MM.1S (cell line): ENCODE results near the gene OXER1.

Experiments
- CTCF ChIP-seq: fragments of 300-600 bp; sonication (generic); IDR thresholded peaks from 2 replicates; pipeline ENCODE4 v1.5.1; 2016; ENCODE audit warnings: antibody characterized with exemption, low read length, mixed read lengths
- EZH2 ChIP-seq: fragments of 300-600 bp; sonication (generic); optimal IDR thresholded peaks from 2 replicates; pipeline ENCODE3; 2017; ENCODE audit warnings: low read depth, mild to moderate bottlenecking, antibody characterized with exemption, low read length, mixed read lengths
- EZH2phosphoT487 ChIP-seq: fragments of 300-600 bp; sonication (generic); IDR thresholded peaks from 2 replicates; pipeline ENCODE4 v1.6.1; 2018; ENCODE audit warnings: antibody characterized with exemption, low read length

DNA sequence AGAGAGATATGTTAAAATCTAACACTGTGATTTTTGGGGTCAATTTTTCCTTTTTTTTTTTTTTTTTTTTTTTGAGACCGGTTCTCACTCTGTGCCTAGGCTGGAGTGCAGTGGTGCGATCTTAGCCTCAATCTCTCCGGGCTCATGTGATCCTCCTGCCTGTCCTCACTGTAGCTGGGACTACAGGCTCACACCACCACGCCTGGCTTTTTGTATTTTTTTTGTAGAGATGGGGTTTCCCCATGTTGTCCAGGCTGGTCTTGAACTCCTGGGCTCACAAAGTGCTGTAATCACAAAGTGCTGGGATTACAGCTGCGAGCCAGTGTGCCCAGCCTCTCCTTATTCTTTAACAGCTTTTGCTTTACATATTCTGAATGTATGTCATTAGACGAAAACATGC is 31.3 kb upstream of the OXER1 start:
- TF ChIP-seq CTCF (no peak), EZH2phosphoT487 (no peak), EZH2 (no peak)
